ENCODE measurements around the gene ADAMTSL3. TPM values are rescaled to one million over a fixed set of nuclear protein-coding genes. Genes with fewer than 3 reads are reported as not detected.

ADAMTSL3 gene
- total RNA-seq, 1 donor from 2014 or later: 2.4 TPM

DNA sequence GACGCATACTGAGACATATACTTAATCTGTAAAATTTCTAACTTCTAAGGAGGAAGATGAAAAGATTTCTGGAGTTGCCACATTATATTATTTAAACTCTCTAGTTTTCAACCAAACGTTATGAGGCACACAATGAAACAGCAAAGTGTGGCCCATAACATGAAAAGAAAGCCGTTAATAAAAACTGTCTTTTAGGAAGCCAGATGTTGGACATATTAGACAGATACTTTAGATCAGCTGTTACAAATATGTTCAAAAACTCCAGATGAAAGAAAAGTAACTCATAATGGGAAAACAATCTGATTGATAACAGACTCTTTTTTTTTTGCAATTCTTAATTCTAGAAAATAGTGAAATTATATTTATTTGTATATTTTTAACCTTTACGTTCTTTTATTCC is 34.3 kb downstream of the ADAMTSL3 start:
- DNase-seq (ENCODE audit: low read depth) (no peak), FAIRE-seq (no peak)
- H3K36me3 ChIP-seq (ENCODE audit: insufficient read depth, low read length): no peaks in the 10 kb centered on the region
- H3K4me3 ChIP-seq (ENCODE audit: insufficient read depth, low read depth, low read length): no peak overlapping the region
- peaks cover 4% of the 10 kb centered on the region for H3K4me1 Mint-ChIP-seq (ENCODE audit: low read depth, unreplicated experiment)
- no peaks in the 10 kb centered on the region for H3K9me3 ChIP-seq (ENCODE audit: insufficient read depth, low read depth, low read length)
- H3K4me2 ChIP-seq (ENCODE audit: low read length): no peak overlapping the region
- no peaks in the 10 kb centered on the region for H3K36me3 Mint-ChIP-seq (ENCODE audit: low read depth, unreplicated experiment)
- no peak overlapping the region for H3K27ac Mint-ChIP-seq (ENCODE audit: unreplicated experiment)
- H4K20me1 ChIP-seq (ENCODE audit: insufficient read depth, low read length): no peaks in the 10 kb centered on the region
- H3K79me2 ChIP-seq (ENCODE audit: insufficient read depth, low read length): no peaks in the 10 kb centered on the region
- no peaks in the 10 kb centered on the region for H3K9me3 Mint-ChIP-seq (ENCODE audit: unreplicated experiment)
- H3K27ac ChIP-seq (ENCODE audit: low read depth, low read length): no peak overlapping the region
- H3K4me1 ChIP-seq (ENCODE audit: insufficient read depth, low read length): no peaks in the 10 kb centered on the region
- H3K27me3 ChIP-seq (ENCODE audit: insufficient read depth, low read length): peaks cover 5% of the 10 kb centered on the region
- TF ChIP-seq EZH2 (IDR thresholded peaks at IDR 0.05; ENCODE audit: insufficient read depth, low read length): no peak
- TF ChIP-seq, protein P1, sequence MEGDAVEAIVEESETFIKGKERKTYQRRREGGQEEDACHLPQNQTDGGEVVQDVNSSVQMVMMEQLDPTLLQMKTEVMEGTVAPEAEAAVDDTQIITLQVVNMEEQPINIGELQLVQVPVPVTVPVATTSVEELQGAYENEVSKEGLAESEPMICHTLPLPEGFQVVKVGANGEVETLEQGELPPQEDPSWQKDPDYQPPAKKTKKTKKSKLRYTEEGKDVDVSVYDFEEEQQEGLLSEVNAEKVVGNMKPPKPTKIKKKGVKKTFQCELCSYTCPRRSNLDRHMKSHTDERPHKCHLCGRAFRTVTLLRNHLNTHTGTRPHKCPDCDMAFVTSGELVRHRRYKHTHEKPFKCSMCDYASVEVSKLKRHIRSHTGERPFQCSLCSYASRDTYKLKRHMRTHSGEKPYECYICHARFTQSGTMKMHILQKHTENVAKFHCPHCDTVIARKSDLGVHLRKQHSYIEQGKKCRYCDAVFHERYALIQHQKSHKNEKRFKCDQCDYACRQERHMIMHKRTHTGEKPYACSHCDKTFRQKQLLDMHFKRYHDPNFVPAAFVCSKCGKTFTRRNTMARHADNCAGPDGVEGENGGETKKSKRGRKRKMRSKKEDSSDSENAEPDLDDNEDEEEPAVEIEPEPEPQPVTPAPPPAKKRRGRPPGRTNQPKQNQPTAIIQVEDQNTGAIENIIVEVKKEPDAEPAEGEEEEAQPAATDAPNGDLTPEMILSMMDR (IDR thresholded peaks at IDR 0.05; ENCODE audit: insufficient read depth, low read depth, low read length): no peak
- H3K27me3 Mint-ChIP-seq (ENCODE audit: low read depth, unreplicated experiment): no peaks in the 10 kb centered on the region
- no peak overlapping the region for H2AFZ ChIP-seq (ENCODE audit: low read depth, low read length)
- H3K4me3 Mint-ChIP-seq (ENCODE audit: unreplicated experiment): no peak overlapping the region
- no peak overlapping the region for H3K9ac ChIP-seq (ENCODE audit: low read length)

DNA sequence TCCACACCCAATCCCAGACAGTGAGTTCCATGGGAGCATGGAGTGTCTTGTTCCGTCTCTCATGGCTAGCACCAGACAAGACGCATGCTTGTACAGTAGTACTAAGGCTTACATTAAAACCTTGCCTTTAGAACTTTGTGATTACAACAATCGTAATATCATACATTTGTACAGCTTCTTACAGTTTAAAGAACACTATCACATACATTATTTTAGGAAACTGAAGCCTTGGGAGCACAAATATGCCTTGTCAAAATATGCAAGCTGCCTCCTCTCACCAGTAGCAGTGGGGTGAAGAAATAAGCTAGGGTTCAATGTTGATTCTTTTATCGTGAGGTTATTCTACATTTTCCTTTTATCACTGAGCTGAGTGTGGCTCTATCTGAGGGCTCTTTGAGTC is 36.8 kb downstream of the ADAMTSL3 start:
- no peaks in the 10 kb centered on the region for H3K27me3 Mint-ChIP-seq (ENCODE audit: low read depth, unreplicated experiment)
- no peak overlapping the region for H3K27ac Mint-ChIP-seq (ENCODE audit: unreplicated experiment)
- Histone ChIP-seq H2AFZ (ENCODE audit: low read depth, low read length) (no peak overlapping the region), H4K20me1 (ENCODE audit: insufficient read depth, low read length) (no peaks in the 10 kb centered on the region), H3K4me3 (ENCODE audit: insufficient read depth, low read depth, low read length) (no peak overlapping the region), H3K4me2 (ENCODE audit: low read length) (no peak overlapping the region), H3K4me1 (ENCODE audit: insufficient read depth, low read length) (peaks cover 10% of the 10 kb centered on the region), H3K9ac (ENCODE audit: low read length) (no peak overlapping the region), H3K9me3 (ENCODE audit: insufficient read depth, low read depth, low read length) (no peaks in the 10 kb centered on the region), H3K27ac (ENCODE audit: low read depth, low read length) (no peak overlapping the region), H3K79me2 (ENCODE audit: insufficient read depth, low read length) (no peaks in the 10 kb centered on the region), H3K36me3 (ENCODE audit: insufficient read depth, low read length) (no peaks in the 10 kb centered on the region), H3K27me3 (ENCODE audit: insufficient read depth, low read length) (peaks cover 5% of the 10 kb centered on the region)
- FAIRE-seq (no peak), DNase-seq (ENCODE audit: low read depth) (no peak)
- no peaks in the 10 kb centered on the region for H3K36me3 Mint-ChIP-seq (ENCODE audit: low read depth, unreplicated experiment)
- TF ChIP-seq, protein P1 (IDR thresholded peaks at IDR 0.05; ENCODE audit: insufficient read depth, low read depth, low read length): no peak
- no peak for TF ChIP-seq EZH2 (IDR thresholded peaks at IDR 0.05; ENCODE audit: insufficient read depth, low read length)
- H3K4me1 Mint-ChIP-seq (ENCODE audit: low read depth, unreplicated experiment): peaks cover 29% of the 10 kb centered on the region
- H3K9me3 Mint-ChIP-seq (ENCODE audit: unreplicated experiment): no peaks in the 10 kb centered on the region
- no peak overlapping the region for H3K4me3 Mint-ChIP-seq (ENCODE audit: unreplicated experiment)

DNA sequence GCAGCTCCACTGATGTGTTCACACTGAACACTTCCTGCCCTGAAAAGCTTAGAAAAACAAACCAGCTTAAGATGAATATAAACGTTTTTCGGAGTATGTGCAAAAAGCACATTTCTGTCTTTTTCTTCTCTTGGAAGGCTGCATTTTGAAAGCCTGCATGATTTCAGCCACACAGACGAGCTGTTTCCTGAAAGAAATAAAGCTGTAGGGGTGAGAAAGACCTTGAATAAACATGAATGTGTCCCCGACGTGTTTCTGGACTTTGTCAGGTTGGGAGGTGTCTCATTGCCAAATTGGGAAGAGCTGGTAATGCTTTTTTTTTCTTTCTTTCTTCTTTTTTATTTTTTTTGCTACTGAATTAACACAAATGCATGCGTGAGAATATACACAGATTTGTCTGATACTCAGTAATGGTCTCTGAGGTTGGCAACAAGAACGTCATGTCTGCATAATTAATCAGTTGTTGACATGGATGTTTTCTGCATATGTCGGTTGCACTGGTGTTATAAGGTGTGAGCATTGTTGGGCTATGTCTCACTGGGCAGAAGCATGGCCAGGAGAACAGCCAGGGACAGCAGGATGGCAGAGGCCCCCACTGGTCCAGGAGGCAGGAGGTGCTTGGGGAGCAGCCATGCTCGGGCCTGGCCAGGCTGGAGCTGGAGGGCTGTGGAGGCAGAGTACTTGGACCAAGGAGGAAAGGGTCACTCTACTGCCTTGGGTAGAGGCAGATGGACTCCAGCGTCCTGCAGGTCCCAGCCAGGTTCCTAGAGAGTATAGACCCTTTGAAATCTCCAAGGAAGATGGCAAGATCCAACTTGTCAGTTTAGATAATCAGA is 39.0 kb downstream of the ADAMTSL3 start:
- Histone ChIP-seq H3K9me3 (ENCODE audit: insufficient read depth, low read depth, low read length) (peaks cover 2% of the 10 kb centered on the region), H3K27me3 (ENCODE audit: insufficient read depth, low read length) (peaks cover 5% of the 10 kb centered on the region), H3K4me2 (ENCODE audit: low read length) (no peak overlapping the region), H3K36me3 (ENCODE audit: insufficient read depth, low read length) (no peaks in the 10 kb centered on the region), H2AFZ (ENCODE audit: low read depth, low read length) (no peak overlapping the region), H3K4me3 (ENCODE audit: insufficient read depth, low read depth, low read length) (no peak overlapping the region), H3K9ac (ENCODE audit: low read length) (no peak overlapping the region), H3K27ac (ENCODE audit: low read depth, low read length) (no peak overlapping the region), H3K4me1 (ENCODE audit: insufficient read depth, low read length) (peaks cover 13% of the 10 kb centered on the region), H3K79me2 (ENCODE audit: insufficient read depth, low read length) (no peaks in the 10 kb centered on the region), H4K20me1 (ENCODE audit: insufficient read depth, low read length) (no peaks in the 10 kb centered on the region)
- no peaks in the 10 kb centered on the region for H3K36me3 Mint-ChIP-seq (ENCODE audit: low read depth, unreplicated experiment)
- FAIRE-seq: no peak
- H3K4me1 Mint-ChIP-seq (ENCODE audit: low read depth, unreplicated experiment): peaks cover 47% of the 10 kb centered on the region
- no peaks in the 10 kb centered on the region for H3K27me3 Mint-ChIP-seq (ENCODE audit: low read depth, unreplicated experiment)
- no peak overlapping the region for H3K4me3 Mint-ChIP-seq (ENCODE audit: unreplicated experiment)
- no peak for DNase-seq (ENCODE audit: low read depth)
- H3K27ac Mint-ChIP-seq (ENCODE audit: unreplicated experiment): no peak overlapping the region
- TF ChIP-seq EZH2 (IDR thresholded peaks at IDR 0.05; ENCODE audit: insufficient read depth, low read length): no peak
- TF ChIP-seq, protein P1 (IDR thresholded peaks at IDR 0.05; ENCODE audit: insufficient read depth, low read depth, low read length): no peak
- peaks cover 2% of the 10 kb centered on the region for H3K9me3 Mint-ChIP-seq (ENCODE audit: unreplicated experiment)

Measured in astrocyte (in vitro differentiated cells and primary cell).